ENCODE data around the gene PIP4P1.

DNA sequence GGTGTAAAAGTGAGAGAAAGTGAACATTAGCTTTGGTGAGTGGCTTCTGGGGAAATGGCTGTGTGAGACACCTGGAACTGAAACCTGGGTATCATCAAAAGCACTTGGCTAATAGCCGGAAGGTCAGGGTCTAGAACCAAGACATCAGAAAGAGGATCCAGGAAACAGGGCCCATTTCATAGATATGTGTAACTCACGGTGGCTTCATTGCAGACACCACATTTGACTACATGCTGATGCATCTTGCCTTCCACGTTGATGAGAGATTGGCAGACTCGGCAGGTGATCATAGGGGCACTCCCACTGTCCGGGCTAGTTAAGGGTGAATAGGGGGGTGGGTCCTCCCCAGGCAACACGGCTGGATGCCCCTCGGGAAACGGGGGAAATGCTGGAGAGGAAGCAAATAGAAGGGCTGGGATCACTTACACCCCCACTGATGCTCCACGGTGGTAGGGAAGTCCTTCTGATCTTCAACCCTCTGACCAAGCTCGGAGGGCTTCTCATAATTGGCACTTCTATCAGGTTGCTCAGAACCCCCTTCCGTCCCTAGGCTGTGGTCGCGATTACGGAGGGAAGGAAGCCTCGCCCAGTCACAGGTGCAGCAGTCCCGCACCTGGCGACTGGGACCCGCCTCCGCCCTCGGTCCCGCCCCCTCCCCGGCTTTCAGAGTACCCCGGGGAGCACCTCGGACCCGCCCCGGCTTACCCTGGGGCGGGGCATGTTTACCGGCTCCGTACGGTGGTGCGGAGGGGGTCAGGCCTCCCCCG, 593 bp downstream of the PIP4P1 start:
- TF ChIP-seq, protein P1, sequence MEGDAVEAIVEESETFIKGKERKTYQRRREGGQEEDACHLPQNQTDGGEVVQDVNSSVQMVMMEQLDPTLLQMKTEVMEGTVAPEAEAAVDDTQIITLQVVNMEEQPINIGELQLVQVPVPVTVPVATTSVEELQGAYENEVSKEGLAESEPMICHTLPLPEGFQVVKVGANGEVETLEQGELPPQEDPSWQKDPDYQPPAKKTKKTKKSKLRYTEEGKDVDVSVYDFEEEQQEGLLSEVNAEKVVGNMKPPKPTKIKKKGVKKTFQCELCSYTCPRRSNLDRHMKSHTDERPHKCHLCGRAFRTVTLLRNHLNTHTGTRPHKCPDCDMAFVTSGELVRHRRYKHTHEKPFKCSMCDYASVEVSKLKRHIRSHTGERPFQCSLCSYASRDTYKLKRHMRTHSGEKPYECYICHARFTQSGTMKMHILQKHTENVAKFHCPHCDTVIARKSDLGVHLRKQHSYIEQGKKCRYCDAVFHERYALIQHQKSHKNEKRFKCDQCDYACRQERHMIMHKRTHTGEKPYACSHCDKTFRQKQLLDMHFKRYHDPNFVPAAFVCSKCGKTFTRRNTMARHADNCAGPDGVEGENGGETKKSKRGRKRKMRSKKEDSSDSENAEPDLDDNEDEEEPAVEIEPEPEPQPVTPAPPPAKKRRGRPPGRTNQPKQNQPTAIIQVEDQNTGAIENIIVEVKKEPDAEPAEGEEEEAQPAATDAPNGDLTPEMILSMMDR (IDR thresholded peaks at IDR 0.05; ENCODE audit: low read length) = no peak
- TF ChIP-seq EZH2 (optimal IDR thresholded peaks at IDR 0.05; ENCODE audit: low read depth, low read length) = no peak

Measured in MM.1S (cell line).